ENCODE data around the gene ADAT1. TPM values are rescaled to one million over a fixed set of nuclear protein-coding genes. Genes with fewer than 3 reads are reported as not detected.

Gene ADAT1
- total and polyA plus RNA-seq, 10 of the 15 experiments (the other 5 are each of a cell fraction or from before 2014, with no cell fraction given): 26.2 to 77.4 (median 55.8) TPM

DNA sequence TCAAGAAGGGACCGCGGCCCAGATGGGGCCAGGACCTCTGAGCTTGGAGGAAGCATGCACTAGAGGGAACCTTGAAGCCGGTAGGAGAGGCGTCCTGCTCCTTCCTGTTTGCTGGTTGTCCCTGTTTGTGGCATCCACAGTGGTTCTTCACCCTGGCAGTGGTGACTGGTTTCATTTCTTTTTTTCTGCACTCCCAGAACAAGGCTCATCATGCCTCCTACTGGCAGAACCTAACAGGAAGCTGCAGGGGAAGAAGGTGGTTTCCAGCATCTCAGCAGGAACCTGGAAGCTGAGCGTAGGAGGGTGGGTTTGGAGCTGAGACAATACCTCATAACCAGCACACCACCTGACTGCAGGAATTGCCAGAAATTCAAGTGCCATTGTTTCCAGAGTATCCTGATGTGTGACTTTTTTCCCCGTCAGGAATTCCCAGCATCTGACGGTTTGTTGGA lies 72.8 kb downstream of the ADAT1 start:
- Histone ChIP-seq H3K4me3 (no peak overlapping the region), H3K9ac (ENCODE audit: control insufficient read depth, insufficient read depth, low read length) (no peak overlapping the region), H3K36me3 (ENCODE audit: control insufficient read depth in 2 of 2, insufficient read depth in 2 of 2, low read length in 1 of 2) (no peaks in the 10 kb centered on the region), H3K4me2 (ENCODE audit: control insufficient read depth, insufficient read depth) (peak overlapping the region; percentile 35), H4K20me1 (ENCODE audit: control insufficient read depth, insufficient read depth) (no peaks in the 10 kb centered on the region), H3K27me3 (replicated peaks in 1 of 2; ENCODE audit: control insufficient read depth in 2 of 2, insufficient read depth in 2 of 2, low read length in 1 of 2) (no peaks in the 10 kb centered on the region), H3K4me1 (ENCODE audit: control insufficient read depth, insufficient read depth, low read length) (peaks cover 8% of the 10 kb centered on the region), H3K27ac (ENCODE audit: control insufficient read depth, insufficient read depth) (no peak overlapping the region), H2AFZ (ENCODE audit: control insufficient read depth, low read depth, low read length) (peak overlapping the region; percentile 65), H3K79me2 (ENCODE audit: control insufficient read depth, insufficient read depth, low read length) (no peaks in the 10 kb centered on the region), H3K9me3 (replicated peaks; ENCODE audit: control insufficient read depth, insufficient read depth, low read length) (no peaks in the 10 kb centered on the region)
- ChIA-PET POLR2A (interaction anchor here (0.6 to 8.1 kb wide), 9 partner anchors 10 to 296 kb away, joined by 3 to 72 read pairs (median 4); partner anchors contain the start of genes ADAT1, GABARAPL2 and TMEM170A), RAD21 (ENCODE audit: unreplicated experiment) (interaction anchor here (0.7 to 3.5 kb wide), 16 partner anchors 9 to 354 kb away, joined by 3 to 19 read pairs (median 4); partner anchors contain the start of genes ADAT1, CPHXL2, KARS1 and TERF2IP), CTCF (interaction anchor here (0.7 to 4.6 kb wide), 31 partner anchors 10 to 351 kb away, joined by 3 to 55 read pairs (median 4); partner anchors contain the start of genes ADAT1 and TMEM170A), SMC1A (ENCODE audit: uncharacterized antibody, unreplicated experiment) (interaction anchor here (0.7 to 6.3 kb wide), 18 partner anchors 14 to 545 kb away, joined by 3 to 40 read pairs (median 4); partner anchors contain the start of genes ADAT1, CFDP1, GABARAPL2 and KARS1)
- intact Hi-C loops (cut with micrococcal nuclease; ENCODE audit: unreplicated experiment): loop anchor here (5.0 kb wide), 1 partner anchor 88 kb away; the partner anchor contains the start of gene TMEM170A
- DNase-seq (ENCODE audit: low read depth, low spot score) (peak; percentile 69), FAIRE-seq (peak; percentile 89), ATAC-seq (peak; percentile 89)
- 63% methylated on average over 7 of the region's 7 CpGs for WGBS (ENCODE audit: insufficient coverage, insufficient replicate concordance, low lambda C conversion rate, missing lambda C conversion rate)
- no TSS peak for BruUV-seq (replicated peaks)
- in situ Hi-C loops (cut with MboI): no loop called here
- TF ChIP-seq NFIC (IDR thresholded peaks at IDR 0.05; ENCODE audit: low read depth, low read length) (no peak), TCF3 (IDR thresholded peaks at IDR 0.05; ENCODE audit: borderline replicate concordance, insufficient read depth, low read depth, low read length) (no peak), BRCA1 (IDR thresholded peaks at IDR 0.05; ENCODE audit: low read depth, low read length) (no peak), KAT2A (conservative IDR thresholded peaks at IDR 0.05; ENCODE audit: control insufficient read depth, low read depth, low read length) (no peak), SIX5 (IDR thresholded peaks at IDR 0.05; ENCODE audit: low read depth, low read length, severe bottlenecking) (no peak), SMC3 (IDR thresholded peaks at IDR 0.05; ENCODE audit: borderline replicate concordance, low read length) (peak; percentile 45; the same call in 1 of the 2 replicates), SUPT20H (IDR thresholded peaks at IDR 0.05; ENCODE audit: borderline replicate concordance, control insufficient read depth, low read depth, low read length) (no peak), ZZZ3 (IDR thresholded peaks at IDR 0.05; ENCODE audit: control insufficient read depth, insufficient read length, low read depth) (no peak), SPI1 (IDR thresholded peaks at IDR 0.05; ENCODE audit: borderline replicate concordance, insufficient read depth, low read depth, low read length) (peak; percentile 77; the same call in 1 of the 2 replicates), GATAD2B (conservative IDR thresholded peaks at IDR 0.05; ENCODE audit: low read depth) (peak; percentile 67), SMAD1 (IDR thresholded peaks at IDR 0.05; ENCODE audit: low read depth, partially characterized antibody) (no peak)
- TF ChIP-seq, protein P1, sequence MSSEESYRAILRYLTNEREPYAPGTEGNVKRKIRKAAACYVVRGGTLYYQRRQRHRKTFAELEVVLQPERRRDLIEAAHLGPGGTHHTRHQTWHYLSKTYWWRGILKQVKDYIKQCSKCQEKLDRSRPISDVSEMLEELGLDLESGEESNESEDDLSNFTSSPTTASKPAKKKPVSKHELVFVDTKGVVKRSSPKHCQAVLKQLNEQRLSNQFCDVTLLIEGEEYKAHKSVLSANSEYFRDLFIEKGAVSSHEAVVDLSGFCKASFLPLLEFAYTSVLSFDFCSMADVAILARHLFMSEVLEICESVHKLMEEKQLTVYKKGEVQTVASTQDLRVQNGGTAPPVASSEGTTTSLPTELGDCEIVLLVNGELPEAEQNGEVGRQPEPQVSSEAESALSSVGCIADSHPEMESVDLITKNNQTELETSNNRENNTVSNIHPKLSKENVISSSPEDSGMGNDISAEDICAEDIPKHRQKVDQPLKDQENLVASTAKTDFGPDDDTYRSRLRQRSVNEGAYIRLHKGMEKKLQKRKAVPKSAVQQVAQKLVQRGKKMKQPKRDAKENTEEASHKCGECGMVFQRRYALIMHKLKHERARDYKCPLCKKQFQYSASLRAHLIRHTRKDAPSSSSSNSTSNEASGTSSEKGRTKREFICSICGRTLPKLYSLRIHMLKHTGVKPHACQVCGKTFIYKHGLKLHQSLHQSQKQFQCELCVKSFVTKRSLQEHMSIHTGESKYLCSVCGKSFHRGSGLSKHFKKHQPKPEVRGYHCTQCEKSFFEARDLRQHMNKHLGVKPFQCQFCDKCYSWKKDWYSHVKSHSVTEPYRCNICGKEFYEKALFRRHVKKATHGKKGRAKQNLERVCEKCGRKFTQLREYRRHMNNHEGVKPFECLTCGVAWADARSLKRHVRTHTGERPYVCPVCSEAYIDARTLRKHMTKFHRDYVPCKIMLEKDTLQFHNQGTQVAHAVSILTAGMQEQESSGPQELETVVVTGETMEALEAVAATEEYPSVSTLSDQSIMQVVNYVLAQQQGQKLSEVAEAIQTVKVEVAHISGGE (CRISPR knock-in tag; IDR thresholded peaks at IDR 0.05): no peak
- TF ChIP-seq, protein P2, sequence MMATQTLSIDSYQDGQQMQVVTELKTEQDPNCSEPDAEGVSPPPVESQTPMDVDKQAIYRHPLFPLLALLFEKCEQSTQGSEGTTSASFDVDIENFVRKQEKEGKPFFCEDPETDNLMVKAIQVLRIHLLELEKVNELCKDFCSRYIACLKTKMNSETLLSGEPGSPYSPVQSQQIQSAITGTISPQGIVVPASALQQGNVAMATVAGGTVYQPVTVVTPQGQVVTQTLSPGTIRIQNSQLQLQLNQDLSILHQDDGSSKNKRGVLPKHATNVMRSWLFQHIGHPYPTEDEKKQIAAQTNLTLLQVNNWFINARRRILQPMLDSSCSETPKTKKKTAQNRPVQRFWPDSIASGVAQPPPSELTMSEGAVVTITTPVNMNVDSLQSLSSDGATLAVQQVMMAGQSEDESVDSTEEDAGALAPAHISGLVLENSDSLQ (IDR thresholded peaks at IDR 0.05): no peak
- TF ChIP-seq, protein P3, sequence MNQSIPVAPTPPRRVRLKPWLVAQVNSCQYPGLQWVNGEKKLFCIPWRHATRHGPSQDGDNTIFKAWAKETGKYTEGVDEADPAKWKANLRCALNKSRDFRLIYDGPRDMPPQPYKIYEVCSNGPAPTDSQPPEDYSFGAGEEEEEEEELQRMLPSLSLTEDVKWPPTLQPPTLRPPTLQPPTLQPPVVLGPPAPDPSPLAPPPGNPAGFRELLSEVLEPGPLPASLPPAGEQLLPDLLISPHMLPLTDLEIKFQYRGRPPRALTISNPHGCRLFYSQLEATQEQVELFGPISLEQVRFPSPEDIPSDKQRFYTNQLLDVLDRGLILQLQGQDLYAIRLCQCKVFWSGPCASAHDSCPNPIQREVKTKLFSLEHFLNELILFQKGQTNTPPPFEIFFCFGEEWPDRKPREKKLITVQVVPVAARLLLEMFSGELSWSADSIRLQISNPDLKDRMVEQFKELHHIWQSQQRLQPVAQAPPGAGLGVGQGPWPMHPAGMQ (IDR thresholded peaks at IDR 0.05; ENCODE audit: borderline replicate concordance): no peak
- TF ChIP-seq, protein P4, sequence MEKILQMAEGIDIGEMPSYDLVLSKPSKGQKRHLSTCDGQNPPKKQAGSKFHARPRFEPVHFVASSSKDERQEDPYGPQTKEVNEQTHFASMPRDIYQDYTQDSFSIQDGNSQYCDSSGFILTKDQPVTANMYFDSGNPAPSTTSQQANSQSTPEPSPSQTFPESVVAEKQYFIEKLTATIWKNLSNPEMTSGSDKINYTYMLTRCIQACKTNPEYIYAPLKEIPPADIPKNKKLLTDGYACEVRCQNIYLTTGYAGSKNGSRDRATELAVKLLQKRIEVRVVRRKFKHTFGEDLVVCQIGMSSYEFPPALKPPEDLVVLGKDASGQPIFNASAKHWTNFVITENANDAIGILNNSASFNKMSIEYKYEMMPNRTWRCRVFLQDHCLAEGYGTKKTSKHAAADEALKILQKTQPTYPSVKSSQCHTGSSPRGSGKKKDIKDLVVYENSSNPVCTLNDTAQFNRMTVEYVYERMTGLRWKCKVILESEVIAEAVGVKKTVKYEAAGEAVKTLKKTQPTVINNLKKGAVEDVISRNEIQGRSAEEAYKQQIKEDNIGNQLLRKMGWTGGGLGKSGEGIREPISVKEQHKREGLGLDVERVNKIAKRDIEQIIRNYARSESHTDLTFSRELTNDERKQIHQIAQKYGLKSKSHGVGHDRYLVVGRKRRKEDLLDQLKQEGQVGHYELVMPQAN (conservative IDR thresholded peaks at IDR 0.05): no peak

Data from GM12878 (cell line).